Esophagus muscularis mucosa (tissue), 3 donors: Measurements from ENCODE around the gene HFM1.

ENCODE experiments used
- POLR2A ChIP-seq: fragments of 450-650 bp; IDR thresholded peaks from one replicate; pipeline ENCODE4 v1.6.1; 2017; ENCODE audit warnings: antibody characterized with exemption, moderate library complexity, mild to moderate bottlenecking, low read depth
- POLR2AphosphoS5 ChIP-seq, 2 donors: sonication (generic); formaldehyde crosslinking; IDR thresholded peaks; one replicate each; pipeline ENCODE4 v1.6.1; 2017; ENCODE audit warnings: antibody characterized with exemption in 2 of 2
- TF ChIP-seq, protein P1 (sequence below), 3 experiments: fragments of 200-600 bp in 2 of 3; fragments of 450-650 bp in 1 of 3; sonication (generic) in 2 of 3; IDR thresholded peaks; one replicate each; pipeline ENCODE4 v1.5.1; 2017 to 2019; ENCODE audit warnings: antibody characterized with exemption in 3 of 3, mild to moderate bottlenecking in 2 of 3, moderate library complexity in 1 of 3

DNA sequence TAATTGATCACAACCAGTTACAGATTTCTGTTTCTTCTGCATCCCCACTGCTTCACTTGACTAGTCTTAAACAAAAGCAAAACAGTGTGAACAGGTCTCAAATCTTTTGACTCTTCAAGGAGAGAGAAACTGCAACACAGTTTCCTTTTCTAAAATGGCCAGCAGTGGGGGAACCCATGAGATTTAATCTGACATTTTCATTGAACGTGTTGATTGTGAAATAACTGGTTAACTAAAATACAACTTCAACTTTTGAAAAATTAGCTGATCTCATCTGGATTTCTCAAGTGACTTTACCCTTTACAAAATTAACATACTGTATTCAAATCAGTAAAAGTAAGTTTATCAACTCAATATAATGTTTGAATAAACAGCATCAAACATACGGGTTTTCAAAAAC is 143.0 kb downstream of the HFM1 start:
- TF ChIP-seq, protein P1, sequence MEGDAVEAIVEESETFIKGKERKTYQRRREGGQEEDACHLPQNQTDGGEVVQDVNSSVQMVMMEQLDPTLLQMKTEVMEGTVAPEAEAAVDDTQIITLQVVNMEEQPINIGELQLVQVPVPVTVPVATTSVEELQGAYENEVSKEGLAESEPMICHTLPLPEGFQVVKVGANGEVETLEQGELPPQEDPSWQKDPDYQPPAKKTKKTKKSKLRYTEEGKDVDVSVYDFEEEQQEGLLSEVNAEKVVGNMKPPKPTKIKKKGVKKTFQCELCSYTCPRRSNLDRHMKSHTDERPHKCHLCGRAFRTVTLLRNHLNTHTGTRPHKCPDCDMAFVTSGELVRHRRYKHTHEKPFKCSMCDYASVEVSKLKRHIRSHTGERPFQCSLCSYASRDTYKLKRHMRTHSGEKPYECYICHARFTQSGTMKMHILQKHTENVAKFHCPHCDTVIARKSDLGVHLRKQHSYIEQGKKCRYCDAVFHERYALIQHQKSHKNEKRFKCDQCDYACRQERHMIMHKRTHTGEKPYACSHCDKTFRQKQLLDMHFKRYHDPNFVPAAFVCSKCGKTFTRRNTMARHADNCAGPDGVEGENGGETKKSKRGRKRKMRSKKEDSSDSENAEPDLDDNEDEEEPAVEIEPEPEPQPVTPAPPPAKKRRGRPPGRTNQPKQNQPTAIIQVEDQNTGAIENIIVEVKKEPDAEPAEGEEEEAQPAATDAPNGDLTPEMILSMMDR (IDR thresholded peaks at IDR 0.05): no peak
- no peak for TF ChIP-seq POLR2AphosphoS5 (IDR thresholded peaks at IDR 0.05)
- no peak for TF ChIP-seq POLR2A
